ENCODE data around the gene PROX2. TPM values are rescaled to one million over a fixed set of nuclear protein-coding genes. Genes with fewer than 3 reads are reported as not detected.

PROX2 gene
- total RNA-seq, 1 experiment from 2014 or later: not detected

- Histone ChIP-seq H3F3A (ENCODE audit: insufficient read depth, low read depth) (peaks cover 14% of the 10 kb centered on the region), H3K4me1 (replicated peaks; ENCODE audit: insufficient read depth) (no peaks in the 10 kb centered on the region), H3K4me3 (no peak overlapping the region), H3K27ac (no peak overlapping the region), H3K79me2 (ENCODE audit: low read depth) (no peaks in the 10 kb centered on the region), H2AFZ (no peak overlapping the region), H4K20me1 (ENCODE audit: insufficient read depth) (0 out of 2 replicates have a peak, but pooled peaks cover 5% of the 10 kb centered on the region), H3K36me3 (ENCODE audit: low read depth) (peaks cover 57% of the 10 kb centered on the region), H3K9me2 (ENCODE audit: insufficient read depth) (no peaks in the 10 kb centered on the region), H3K4me2 (no peak overlapping the region), H3K27me3 (ENCODE audit: insufficient read depth, low read depth) (no peaks in the 10 kb centered on the region), H3K9me3 (ENCODE audit: insufficient read depth, low read depth) (no peaks in the 10 kb centered on the region)
- TF ChIP-seq EZH2 (IDR thresholded peaks at IDR 0.05; ENCODE audit: low read depth): no peak
- TF ChIP-seq, protein P1, sequence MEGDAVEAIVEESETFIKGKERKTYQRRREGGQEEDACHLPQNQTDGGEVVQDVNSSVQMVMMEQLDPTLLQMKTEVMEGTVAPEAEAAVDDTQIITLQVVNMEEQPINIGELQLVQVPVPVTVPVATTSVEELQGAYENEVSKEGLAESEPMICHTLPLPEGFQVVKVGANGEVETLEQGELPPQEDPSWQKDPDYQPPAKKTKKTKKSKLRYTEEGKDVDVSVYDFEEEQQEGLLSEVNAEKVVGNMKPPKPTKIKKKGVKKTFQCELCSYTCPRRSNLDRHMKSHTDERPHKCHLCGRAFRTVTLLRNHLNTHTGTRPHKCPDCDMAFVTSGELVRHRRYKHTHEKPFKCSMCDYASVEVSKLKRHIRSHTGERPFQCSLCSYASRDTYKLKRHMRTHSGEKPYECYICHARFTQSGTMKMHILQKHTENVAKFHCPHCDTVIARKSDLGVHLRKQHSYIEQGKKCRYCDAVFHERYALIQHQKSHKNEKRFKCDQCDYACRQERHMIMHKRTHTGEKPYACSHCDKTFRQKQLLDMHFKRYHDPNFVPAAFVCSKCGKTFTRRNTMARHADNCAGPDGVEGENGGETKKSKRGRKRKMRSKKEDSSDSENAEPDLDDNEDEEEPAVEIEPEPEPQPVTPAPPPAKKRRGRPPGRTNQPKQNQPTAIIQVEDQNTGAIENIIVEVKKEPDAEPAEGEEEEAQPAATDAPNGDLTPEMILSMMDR (conservative IDR thresholded peaks at IDR 0.05): no peak
- ChIA-PET POLR2A (ENCODE audit: unreplicated experiment) (interaction anchor here (0.6 kb wide), 1 partner anchor 18 kb away, joined by 3 read pairs; no protein-coding TSS in a partner anchor), CTCF (interaction anchor here (1.0 kb wide), 1 partner anchor 33 kb away, joined by 3 read pairs; no protein-coding TSS in a partner anchor)
- no TSS peak for BruUV-seq (replicated peaks)
- DNase-seq: no peak
- intact Hi-C loops (cut with micrococcal nuclease; ENCODE audit: unreplicated experiment): no loop called here
These were observed 41.1 kb downstream of the PROX2 start for GRCh38 chr14:74834692-74835392.

GRCh38 chr14:74832849-74833248 lies 43.1 kb downstream of the PROX2 start:
- no peak overlapping the region for H2AFZ ChIP-seq
- H3F3A ChIP-seq (ENCODE audit: insufficient read depth, low read depth): peaks cover 7% of the 10 kb centered on the region
- no peak overlapping the region for H3K4me2 ChIP-seq
- no peak for DNase-seq
- no peaks in the 10 kb centered on the region for H3K27me3 ChIP-seq (ENCODE audit: insufficient read depth, low read depth)
- no peaks in the 10 kb centered on the region for H3K9me3 ChIP-seq (ENCODE audit: insufficient read depth, low read depth)
- no peaks in the 10 kb centered on the region for H3K79me2 ChIP-seq (ENCODE audit: low read depth)
- peaks cover 76% of the 10 kb centered on the region for H3K36me3 ChIP-seq (ENCODE audit: low read depth)
- no peaks in the 10 kb centered on the region for H3K9me2 ChIP-seq (ENCODE audit: insufficient read depth)
- CTCF ChIA-PET: interaction anchor here (0.6 kb wide), 1 partner anchor 340 kb away, joined by 3 read pairs; no protein-coding TSS in a partner anchor
- peaks cover 9% of the 10 kb centered on the region for H4K20me1 ChIP-seq (ENCODE audit: insufficient read depth)
- no peaks in the 10 kb centered on the region for H3K4me1 ChIP-seq (replicated peaks; ENCODE audit: insufficient read depth)
- H3K4me3 ChIP-seq: no peak overlapping the region
- BruUV-seq (replicated peaks): no TSS peak
- TF ChIP-seq, protein P1 (conservative IDR thresholded peaks at IDR 0.05): no peak
- TF ChIP-seq EZH2 (IDR thresholded peaks at IDR 0.05; ENCODE audit: low read depth): no peak
- intact Hi-C loops (cut with micrococcal nuclease; ENCODE audit: unreplicated experiment): no loop called here
- POLR2A ChIA-PET (ENCODE audit: unreplicated experiment): interaction anchor here (0.6 kb wide), 1 partner anchor 461 kb away, joined by 13 read pairs; no protein-coding TSS in a partner anchor
- no peak overlapping the region for H3K27ac ChIP-seq

DNA sequence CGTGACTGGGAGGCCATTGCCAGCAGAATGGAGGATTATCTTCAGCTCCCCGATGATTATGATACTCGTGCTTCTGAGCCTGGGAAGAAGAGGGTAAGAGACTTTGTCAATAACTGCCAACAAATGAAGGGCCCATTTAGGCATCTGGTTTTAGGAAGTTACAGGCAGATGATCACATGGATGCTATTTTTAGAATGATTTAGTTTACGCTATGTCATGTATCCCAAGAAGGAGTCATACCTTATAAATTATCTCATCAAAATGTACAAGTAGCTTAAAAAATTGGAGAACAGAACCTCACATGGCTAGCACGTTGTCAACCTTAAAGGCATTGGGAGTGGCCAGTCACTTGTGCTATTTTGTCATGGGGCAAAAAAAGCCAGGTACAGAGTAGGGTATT lies 46.7 kb downstream of the PROX2 start:
- Histone ChIP-seq H2AFZ (no peak overlapping the region), H3K9me2 (ENCODE audit: insufficient read depth) (no peaks in the 10 kb centered on the region), H3K9me3 (ENCODE audit: insufficient read depth, low read depth) (no peaks in the 10 kb centered on the region), H4K20me1 (ENCODE audit: insufficient read depth) (peaks cover 6% of the 10 kb centered on the region), H3K4me3 (no peak overlapping the region), H3K79me2 (ENCODE audit: low read depth) (0 out of 2 replicates have a peak, but pooled peaks cover 11% of the 10 kb centered on the region), H3K27me3 (ENCODE audit: insufficient read depth, low read depth) (no peaks in the 10 kb centered on the region), H3K4me1 (replicated peaks; ENCODE audit: insufficient read depth) (no peaks in the 10 kb centered on the region), H3F3A (ENCODE audit: insufficient read depth, low read depth) (peaks cover under 1% of the 10 kb centered on the region; the same call in 1 of the 2 replicates), H3K36me3 (ENCODE audit: low read depth) (peaks cover 69% of the 10 kb centered on the region), H3K4me2 (no peak overlapping the region), H3K27ac (no peak overlapping the region)
- no peak for DNase-seq
- POLR2A ChIA-PET (ENCODE audit: unreplicated experiment): interaction anchor here (0.6 kb wide), 1 partner anchor 18 kb away, joined by 5 read pairs; no protein-coding TSS in a partner anchor
- CTCF ChIA-PET: no interaction called here
- no peak for TF ChIP-seq EZH2 (IDR thresholded peaks at IDR 0.05; ENCODE audit: low read depth)
- TF ChIP-seq, protein P1 (conservative IDR thresholded peaks at IDR 0.05): no peak
- no TSS peak for BruUV-seq (replicated peaks)
- intact Hi-C loops (cut with micrococcal nuclease; ENCODE audit: unreplicated experiment): loop anchor here (5.0 kb wide), 1 partner anchor 97 kb away; no protein-coding TSS in a partner anchor
